GM12864 (cell line): Measurements from ENCODE around the gene D2HGDH.

Experiments
- DNase-seq: peaks from one replicate; pipeline ENCODE4 v3.0.0-alpha.2; 2011; ENCODE audit warnings: low read depth
- H3K4me3 ChIP-seq: 2 replicates; pipeline ENCODE4 v1.5.1; 2011; ENCODE audit warnings: mild to moderate bottlenecking, low read depth, low read length, control low read depth
- CTCF ChIP-seq: IDR thresholded peaks from 2 replicates; pipeline ENCODE4 v1.5.1; 2011; ENCODE audit warnings: low read depth, mild to moderate bottlenecking, moderate library complexity, low read length, control low read depth, inconsistent platforms; ENCODE audit errors: missing control alignments

Gene D2HGDH

GRCh38 chr2:241746084-241746483 lies 11.7 kb downstream of the D2HGDH start:
- TF ChIP-seq CTCF: no peak
- no peak overlapping the region for H3K4me3 ChIP-seq
- no peak for DNase-seq

GRCh38 chr2:241748468-241749256 lies 14.2 kb downstream of the D2HGDH start:
- TF ChIP-seq CTCF: no peak
- no peak overlapping the region for H3K4me3 ChIP-seq
- DNase-seq: no peak

- TF ChIP-seq CTCF: no peak
- no peak for DNase-seq
- H3K4me3 ChIP-seq: no peak overlapping the region
Measured at GRCh38 chr2:241750076-241750840, 15.8 kb downstream of the D2HGDH start.

GRCh38 chr2:241751152-241751551 lies 16.7 kb downstream of the D2HGDH start:
- no peak for DNase-seq
- TF ChIP-seq CTCF: no peak
- no peak overlapping the region for H3K4me3 ChIP-seq

- DNase-seq: no peak
- no peak for TF ChIP-seq CTCF
- no peak overlapping the region for H3K4me3 ChIP-seq
Measured at GRCh38 chr2:241751776-241752175, 17.3 kb downstream of the D2HGDH start.

- no peak for TF ChIP-seq CTCF
- DNase-seq: no peak
- H3K4me3 ChIP-seq: no peak overlapping the region
Measured at GRCh38 chr2:241752253-241752652, 17.8 kb downstream of the D2HGDH start.
